ENCODE results near the gene SLC40A1. TPM values are rescaled to one million over a fixed set of nuclear protein-coding genes. Genes with fewer than 3 reads are reported as not detected.
A peak's percentile ranks its signal among the peaks of the same experiment; 100 is the strongest.

Gene SLC40A1
- total and polyA plus RNA-seq, 2 of the 13 experiments (the other 11 are each of a cell fraction or from before 2014, with no cell fraction given), result 10.6 to 24.9 TPM

DNA sequence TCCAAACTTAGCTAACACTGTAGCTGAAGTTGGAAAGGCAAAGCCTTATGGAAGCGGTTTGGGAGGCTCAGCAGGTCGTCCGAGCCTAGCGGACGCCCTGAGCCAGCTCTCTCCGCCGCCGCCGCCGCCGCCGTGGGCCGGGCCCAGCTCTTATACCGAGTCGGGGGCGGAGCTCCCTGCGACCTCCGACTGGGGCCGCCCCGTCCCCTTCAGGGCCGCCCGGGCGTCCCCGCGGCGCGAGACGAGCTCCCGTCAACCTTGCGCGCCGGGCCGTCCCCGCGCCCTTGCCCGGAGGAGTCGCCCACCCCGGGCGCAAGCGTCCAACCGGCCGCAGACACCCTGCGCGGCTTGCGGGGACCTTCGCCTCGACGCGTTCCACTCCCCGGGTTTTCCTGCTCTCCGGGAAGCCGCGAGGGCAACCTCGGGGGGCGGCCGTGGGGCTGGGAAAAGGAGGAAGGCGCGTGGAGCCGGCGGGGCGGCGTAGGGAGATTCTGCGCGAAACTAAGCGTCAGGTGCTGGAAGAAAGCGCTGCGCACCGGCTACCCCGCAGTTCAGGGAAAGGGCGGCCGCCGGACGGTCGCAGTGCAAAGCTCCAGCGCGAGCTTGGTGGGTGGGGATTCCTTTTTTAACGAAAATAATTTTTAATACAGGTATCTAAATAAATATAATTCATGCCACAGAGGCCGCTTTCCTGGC lies at the start of gene SLC40A1 (continued):
- TF ChIP-seq ZNF564 (CRISPR knock-in tag; IDR thresholded peaks at IDR 0.05) (peak; percentile 88), ZNF160 (CRISPR knock-in tag; IDR thresholded peaks at IDR 0.05) (peak; percentile 82; the same call in 1 of the 2 replicates), NR3C1 (CRISPR knock-in tag; IDR thresholded peaks at IDR 0.05) (no peak), KMT2B (CRISPR knock-in tag; IDR thresholded peaks at IDR 0.05) (peak; percentile 84), RELA (CRISPR knock-in tag; IDR thresholded peaks at IDR 0.05) (no peak), GZF1 (CRISPR knock-in tag; IDR thresholded peaks at IDR 0.05) (0 out of 2 replicates have a peak, but pooled peaks have one; percentile 85), ZKSCAN1 (IDR thresholded peaks at IDR 0.05; ENCODE audit: low read length) (no peak), ZNF549 (CRISPR knock-in tag; IDR thresholded peaks at IDR 0.05) (peak; percentile 70; the same call in 1 of the 2 replicates), KMT2A (CRISPR knock-in tag; IDR thresholded peaks at IDR 0.05) (peak; percentile 36), GABPB1 (CRISPR knock-in tag; IDR thresholded peaks at IDR 0.05) (peak; percentile 76; the same call in 1 of the 2 replicates), REL (CRISPR knock-in tag; conservative IDR thresholded peaks at IDR 0.05) (peak; percentile 84; the same call in 1 of the 2 replicates), POLR2AphosphoS5 (IDR thresholded peaks at IDR 0.05; ENCODE audit: low read depth, low read length) (peak; percentile 79), HDAC2 (CRISPR knock-in tag; IDR thresholded peaks at IDR 0.05) (peak; percentile 14; the same call in 1 of the 2 replicates), ISX (CRISPR knock-in tag; conservative IDR thresholded peaks at IDR 0.05) (no peak), ELF3 (CRISPR knock-in tag; IDR thresholded peaks at IDR 0.05) (peak; percentile 79), ZNF598 (CRISPR knock-in tag; IDR thresholded peaks at IDR 0.05; ENCODE audit: borderline replicate concordance) (no peak), SOX6 (IDR thresholded peaks at IDR 0.05) (no peak), SOX6 (CRISPR knock-in tag; IDR thresholded peaks at IDR 0.05) (0 out of 2 replicates have a peak, but pooled peaks have one; percentile 4)
- TF ChIP-seq, protein P1, sequence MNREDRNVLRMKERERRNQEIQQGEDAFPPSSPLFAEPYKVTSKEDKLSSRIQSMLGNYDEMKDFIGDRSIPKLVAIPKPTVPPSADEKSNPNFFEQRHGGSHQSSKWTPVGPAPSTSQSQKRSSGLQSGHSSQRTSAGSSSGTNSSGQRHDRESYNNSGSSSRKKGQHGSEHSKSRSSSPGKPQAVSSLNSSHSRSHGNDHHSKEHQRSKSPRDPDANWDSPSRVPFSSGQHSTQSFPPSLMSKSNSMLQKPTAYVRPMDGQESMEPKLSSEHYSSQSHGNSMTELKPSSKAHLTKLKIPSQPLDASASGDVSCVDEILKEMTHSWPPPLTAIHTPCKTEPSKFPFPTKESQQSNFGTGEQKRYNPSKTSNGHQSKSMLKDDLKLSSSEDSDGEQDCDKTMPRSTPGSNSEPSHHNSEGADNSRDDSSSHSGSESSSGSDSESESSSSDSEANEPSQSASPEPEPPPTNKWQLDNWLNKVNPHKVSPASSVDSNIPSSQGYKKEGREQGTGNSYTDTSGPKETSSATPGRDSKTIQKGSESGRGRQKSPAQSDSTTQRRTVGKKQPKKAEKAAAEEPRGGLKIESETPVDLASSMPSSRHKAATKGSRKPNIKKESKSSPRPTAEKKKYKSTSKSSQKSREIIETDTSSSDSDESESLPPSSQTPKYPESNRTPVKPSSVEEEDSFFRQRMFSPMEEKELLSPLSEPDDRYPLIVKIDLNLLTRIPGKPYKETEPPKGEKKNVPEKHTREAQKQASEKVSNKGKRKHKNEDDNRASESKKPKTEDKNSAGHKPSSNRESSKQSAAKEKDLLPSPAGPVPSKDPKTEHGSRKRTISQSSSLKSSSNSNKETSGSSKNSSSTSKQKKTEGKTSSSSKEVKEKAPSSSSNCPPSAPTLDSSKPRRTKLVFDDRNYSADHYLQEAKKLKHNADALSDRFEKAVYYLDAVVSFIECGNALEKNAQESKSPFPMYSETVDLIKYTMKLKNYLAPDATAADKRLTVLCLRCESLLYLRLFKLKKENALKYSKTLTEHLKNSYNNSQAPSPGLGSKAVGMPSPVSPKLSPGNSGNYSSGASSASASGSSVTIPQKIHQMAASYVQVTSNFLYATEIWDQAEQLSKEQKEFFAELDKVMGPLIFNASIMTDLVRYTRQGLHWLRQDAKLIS (CRISPR knock-in tag; IDR thresholded peaks at IDR 0.05), result peak; percentile 85; the same call in 1 of the 2 replicates
- TF ChIP-seq, protein P2, sequence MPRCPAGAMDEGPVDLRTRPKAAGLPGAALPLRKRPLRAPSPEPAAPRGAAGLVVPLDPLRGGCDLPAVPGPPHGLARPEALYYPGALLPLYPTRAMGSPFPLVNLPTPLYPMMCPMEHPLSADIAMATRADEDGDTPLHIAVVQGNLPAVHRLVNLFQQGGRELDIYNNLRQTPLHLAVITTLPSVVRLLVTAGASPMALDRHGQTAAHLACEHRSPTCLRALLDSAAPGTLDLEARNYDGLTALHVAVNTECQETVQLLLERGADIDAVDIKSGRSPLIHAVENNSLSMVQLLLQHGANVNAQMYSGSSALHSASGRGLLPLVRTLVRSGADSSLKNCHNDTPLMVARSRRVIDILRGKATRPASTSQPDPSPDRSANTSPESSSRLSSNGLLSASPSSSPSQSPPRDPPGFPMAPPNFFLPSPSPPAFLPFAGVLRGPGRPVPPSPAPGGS (CRISPR knock-in tag; IDR thresholded peaks at IDR 0.05), result peak; percentile 92
